HepG2 (cell line): Measurements from ENCODE around the gene DROSHA. TPM values are rescaled to one million over a fixed set of nuclear protein-coding genes. Genes with fewer than 3 reads are reported as not detected.

Experiments used
- ATAC-seq: fragments of 200-7000 bp; cut with Tn5 transposase; 3 replicates; pipeline ENCODE4 v1.9.1; 2020; ENCODE audit warnings: mild to moderate bottlenecking, moderate library complexity
- BruUV-seq: library from RNA; stranded (reverse); fragments of 400-500 nt; replicated peaks from 2 replicates; lab custom pipeline; 2021; lab: Mats Ljungman, UMichigan
- CTCF ChIA-PET: fragments of 300-600 bp; formaldehyde crosslinking; extraction: SDS; loops from one replicate; lab custom pipeline; 2021; ENCODE audit warnings: low total read pairs, inconsistent platforms, low intra/inter-chr PET ratio; lab: Yijun Ruan, JAX
- POLR2A ChIA-PET: fragments of 350-600 bp; sonication (Branson Sonifier 250); formaldehyde crosslinking; loops from one replicate; lab custom pipeline; 2020; ENCODE audit warnings: antibody characterized with exemption, inconsistent platforms; lab: Yijun Ruan, JAX
- DNase-seq: peaks from one replicate; pipeline ENCODE4 v3.0.0-alpha.2; 2015; ENCODE audit warnings: low spot score
- FAIRE-seq: peaks from 3 replicates; lab custom pipeline; 2011; peaks lifted over from hg19 to GRCh38; lab: Jason Lieb, UNC
- H2AFZ ChIP-seq: one replicate; pipeline ENCODE4 v1.6.1; 2011; ENCODE audit warnings: low read length, inconsistent platforms
- H3K27ac ChIP-seq: fragments of 300-600 bp; 3 replicates; pipeline ENCODE4 v1.8.0; 2011; ENCODE audit warnings: mixed run types, mild to moderate bottlenecking, mixed read lengths, low read length, inconsistent platforms; ENCODE audit not compliant: insufficient read depth; ENCODE audit errors: extremely low read length
- H3K27me3 ChIP-seq, 2 experiments: fragments of 200-600 bp in 1 of 2; 2 replicates in 1 of 2; 3 replicates in 1 of 2; pipeline versions ENCODE4 v1.6.0 to v1.8.0; 2011; ENCODE audit warnings: low read length in 2 of 2, mild to moderate bottlenecking in 2 of 2, moderate library complexity in 2 of 2, inconsistent platforms in 1 of 2; ENCODE audit not compliant: insufficient read depth in 2 of 2, control insufficient read depth in 1 of 2
- H3K36me3 ChIP-seq, 2 experiments: fragments of 200-600 bp in 1 of 2; replicated peaks in 1 of 2; 2 replicates in 1 of 2; 3 replicates in 1 of 2; pipeline versions ENCODE4 v1.5.1 to v1.8.0; 2011; ENCODE audit warnings: low read length in 2 of 2, inconsistent platforms in 1 of 2; ENCODE audit not compliant: insufficient read depth in 2 of 2, control insufficient read depth in 1 of 2
- H3K4me1 ChIP-seq: 2 replicates; pipeline ENCODE4 v1.5.1; 2012; ENCODE audit warnings: low read length, inconsistent platforms; ENCODE audit not compliant: insufficient read depth
- H3K4me2 ChIP-seq: 2 replicates; pipeline ENCODE4 v1.6.0; 2011; ENCODE audit warnings: low read depth, low read length, inconsistent platforms
- H3K4me3 ChIP-seq, 3 experiments: fragments of 200-600 bp in 1 of 3; sonication (generic), shearing (Covaris generic) in 1 of 3; replicated peaks in 1 of 3; 2 replicates each; pipeline ENCODE4 v1.5.1; 2011 to 2016; ENCODE audit warnings: low read length in 3 of 3, inconsistent platforms in 2 of 3, low read depth in 2 of 3, mild to moderate bottlenecking in 2 of 3, control low read depth in 1 of 3, mixed read lengths in 1 of 3; ENCODE audit not compliant: insufficient read depth in 1 of 3
- H3K79me2 ChIP-seq: one replicate; pipeline ENCODE4 v1.6.1; 2011; ENCODE audit warnings: low read length, inconsistent platforms; ENCODE audit not compliant: insufficient read depth
- H3K9ac ChIP-seq: 2 replicates; pipeline ENCODE4 v1.6.0; 2011; ENCODE audit warnings: mild to moderate bottlenecking, low read depth, low read length, inconsistent platforms; ENCODE audit not compliant: insufficient read depth
- H3K9me3 ChIP-seq: 2 replicates; pipeline ENCODE4 v1.5.1; 2012; ENCODE audit warnings: mild to moderate bottlenecking, low read length
- H4K20me1 ChIP-seq: 2 replicates; pipeline ENCODE4 v1.6.0; 2011; ENCODE audit warnings: inconsistent platforms, mild to moderate bottlenecking, low read length, moderate library complexity; ENCODE audit not compliant: insufficient read depth
- ATF3 ChIP-seq: sonication (generic); formaldehyde crosslinking; IDR thresholded peaks from 2 replicates; pipeline ENCODE4 v1.4.0; 2020; ENCODE audit warnings: missing genetic modification reagents
- ATM ChIP-seq: fragments of 450-650 bp; IDR thresholded peaks from 2 replicates; pipeline ENCODE4 v1.7.1; 2017; ENCODE audit warnings: mild to moderate bottlenecking, borderline replicate concordance
- BCL3 ChIP-seq: sonication (generic); formaldehyde crosslinking; IDR thresholded peaks from 2 replicates; pipeline ENCODE4 v1.5.1; 2020; ENCODE audit warnings: mild to moderate bottlenecking, missing genetic modification reagents, moderate library complexity
- BRF2 ChIP-seq: sonication (generic); formaldehyde crosslinking; IDR thresholded peaks from 2 replicates; pipeline ENCODE4 v1.8.1; 2022; ENCODE audit warnings: mild to moderate bottlenecking, missing genetic modification reagents
- CBX5 ChIP-seq: sonication (generic); formaldehyde crosslinking; IDR thresholded peaks from 2 replicates; pipeline ENCODE4 v1.4.0; 2020; ENCODE audit warnings: missing genetic modification reagents, borderline replicate concordance
- CREBL2 ChIP-seq: sonication (generic); formaldehyde crosslinking; IDR thresholded peaks from 2 replicates; pipeline ENCODE4 v1.8.1; 2023; ENCODE audit warnings: missing genetic modification reagents, mild to moderate bottlenecking, borderline replicate concordance
- E2F2 ChIP-seq: sonication (generic); formaldehyde crosslinking; IDR thresholded peaks from 2 replicates; pipeline ENCODE4 v1.4.0; 2020; ENCODE audit warnings: missing genetic modification reagents, borderline replicate concordance
- HOXA7 ChIP-seq: sonication (generic); formaldehyde crosslinking; IDR thresholded peaks from 2 replicates; pipeline ENCODE4 v1.8.1; 2022; ENCODE audit warnings: mild to moderate bottlenecking, missing genetic modification reagents, moderate library complexity
- KAT8 ChIP-seq: IDR thresholded peaks from 2 replicates; pipeline ENCODE4 v1.6.1; 2016; ENCODE audit warnings: missing genetic modification reagents, missing compliant biosample characterization
- MLLT10 ChIP-seq: sonication (generic); formaldehyde crosslinking; IDR thresholded peaks from 2 replicates; pipeline ENCODE4 v1.4.0; 2020; ENCODE audit warnings: missing genetic modification reagents
- SMYD3 ChIP-seq: sonication (generic); formaldehyde crosslinking; IDR thresholded peaks from 2 replicates; pipeline ENCODE4 v1.8.1; 2023; ENCODE audit warnings: mild to moderate bottlenecking, missing genetic modification reagents
- THYN1 ChIP-seq: sonication (generic); formaldehyde crosslinking; IDR thresholded peaks from 2 replicates; pipeline ENCODE4 v1.8.1; 2023; ENCODE audit warnings: low read depth, mild to moderate bottlenecking, moderate library complexity, missing genetic modification reagents, borderline replicate concordance
- ZBTB2 ChIP-seq: sonication (generic); formaldehyde crosslinking; IDR thresholded peaks from 2 replicates; pipeline ENCODE4 v1.8.0; 2022; ENCODE audit warnings: low read depth, missing genetic modification reagents
- ZBTB42 ChIP-seq: sonication (generic); formaldehyde crosslinking; IDR thresholded peaks from 2 replicates; pipeline ENCODE4 v1.5.0; 2020; ENCODE audit warnings: mild to moderate bottlenecking, missing genetic modification reagents
- ZC3H13 ChIP-seq: sonication (generic); formaldehyde crosslinking; IDR thresholded peaks from 2 replicates; pipeline ENCODE4 v1.8.1; 2023; ENCODE audit warnings: mild to moderate bottlenecking, missing genetic modification reagents, moderate library complexity
- ZNF446 ChIP-seq: sonication (generic); formaldehyde crosslinking; IDR thresholded peaks from 2 replicates; pipeline ENCODE4 v1.5.0; 2020; ENCODE audit warnings: mild to moderate bottlenecking, missing genetic modification reagents
- ZNF460 ChIP-seq: sonication (generic); formaldehyde crosslinking; IDR thresholded peaks from 2 replicates; pipeline ENCODE4 v1.5.1; 2020; ENCODE audit warnings: missing genetic modification reagents, mild to moderate bottlenecking, borderline replicate concordance
- ZSCAN29 ChIP-seq: sonication (generic); formaldehyde crosslinking; conservative IDR thresholded peaks from 2 replicates; pipeline ENCODE4 v1.4.0; 2020; ENCODE audit warnings: mild to moderate bottlenecking, missing genetic modification reagents
- WGBS: methylation state at CpG from one replicate; pipeline ENCODE4 v1.1.6; 2017; ENCODE audit warnings: low lambda C conversion rate; 5-methylcytosine and 5-hydroxymethylcytosine counted together
- in situ Hi-C: cut with HindIII; loops from 2 replicates; pipeline ENCODE4 v1.10.0; 2017; ENCODE audit warnings: low pct_unique_long_range_greater_than_20kb; ENCODE audit not compliant: extremely low pct_ligation_motif_present
- intact Hi-C: fragments of 100-400 bp; cut with micrococcal nuclease; formaldehyde crosslinking; loops from one replicate; pipeline ENCODE4 v1.10.0; 2022; ENCODE audit not compliant: unreplicated experiment
- polyA plus RNA-seq, 8 experiments: library from polyadenylated mRNA; depleted of rRNA in 3 of 8; stranded (reverse) in 7 of 8; unstranded in 1 of 8; fragments of >200 nt; fragmentation: Illumina TruSeq in 4 of 8; extraction: Trizol in 4 of 8; gene quantifications; 2 replicates each; pipeline versions ENCODE4 v1.2.1 to v1.2.3, GENCODE V29; 2011 to 2016; ENCODE audit warnings: low read depth in 4 of 8, missing spikeins in 1 of 8, mixed read lengths in 1 of 8; ENCODE audit not compliant: insufficient read depth in 1 of 8
- total RNA-seq, 5 experiments: library from RNA; depleted of rRNA; stranded (reverse); fragments of >200 nt; fragmentation: Illumina TruSeq; extraction: Trizol; gene quantifications; 2 replicates each; pipeline ENCODE4 v1.2.3, GENCODE V29; 2016; ENCODE audit warnings: low read depth in 1 of 5

The DROSHA gene
- total and polyA plus RNA-seq, 2 of the 13 experiments (the other 11 are each of a cell fraction or from before 2014, with no cell fraction given), result 22.3 to 29.4 TPM

GRCh38 chr5:31563216-31563615 lies 31.3 kb upstream of the DROSHA start:
- Histone ChIP-seq H3K36me3 (no peaks in the 10 kb centered on the region), H3K4me1 (no peaks in the 10 kb centered on the region), H4K20me1 (no peaks in the 10 kb centered on the region)
- 3% methylated on average over 4 of the region's 4 CpGs for WGBS
- CTCF ChIA-PET, result no interaction called here
- TF ChIP-seq ZNF460 (CRISPR knock-in tag) (no peak), THYN1 (CRISPR knock-in tag) (no peak), ATF3 (CRISPR knock-in tag) (no peak), ATM (no peak), MLLT10 (no peak), ZC3H13 (CRISPR knock-in tag) (no peak), ZBTB2 (CRISPR knock-in tag) (no peak), ZNF446 (no peak), CBX5 (no peak), SMYD3 (no peak), HOXA7 (no peak), ZSCAN29 (CRISPR knock-in tag) (no peak), CREBL2 (CRISPR knock-in tag) (no peak), BCL3 (CRISPR knock-in tag) (no peak), BRF2 (CRISPR knock-in tag) (no peak), ZBTB42 (no peak), E2F2 (no peak), KAT8 (CRISPR knock-in tag) (no peak)
- TF ChIP-seq, all 625 proteins: peak for 0
- intact Hi-C loops, result no loop called here
- no TSS peak for BruUV-seq
- Histone ChIP-seq H3K9ac (no peak overlapping the region), H3K79me2 (no peaks in the 10 kb centered on the region), H3K9me3 (peaks cover 9% of the 10 kb centered on the region; the same call in 1 of the 2 replicates), H3K27me3 (no peaks in the 10 kb centered on the region), H2AFZ (no peak overlapping the region), H3K4me3 (no peak overlapping the region), H3K27ac (no peak overlapping the region), H3K4me2 (no peak overlapping the region)
- POLR2A ChIA-PET, result no interaction called here
- in situ Hi-C loops, result no loop called here
- DNase-seq (no peak), ATAC-seq (no peak), FAIRE-seq (no peak)
